Middle frontal gyrus (tissue), 1 donor: ENCODE measurements around the gene EEF1AKMT2.
A peak's percentile ranks its signal among the peaks of the same experiment; 100 is the strongest.

ENCODE experiments used
- DNase-seq: peaks from one replicate; pipeline ENCODE4 v3.0.0-alpha.2; 2015; ENCODE audit warnings: low spot score; ENCODE audit errors: extremely low spot score

Gene EEF1AKMT2

DNA sequence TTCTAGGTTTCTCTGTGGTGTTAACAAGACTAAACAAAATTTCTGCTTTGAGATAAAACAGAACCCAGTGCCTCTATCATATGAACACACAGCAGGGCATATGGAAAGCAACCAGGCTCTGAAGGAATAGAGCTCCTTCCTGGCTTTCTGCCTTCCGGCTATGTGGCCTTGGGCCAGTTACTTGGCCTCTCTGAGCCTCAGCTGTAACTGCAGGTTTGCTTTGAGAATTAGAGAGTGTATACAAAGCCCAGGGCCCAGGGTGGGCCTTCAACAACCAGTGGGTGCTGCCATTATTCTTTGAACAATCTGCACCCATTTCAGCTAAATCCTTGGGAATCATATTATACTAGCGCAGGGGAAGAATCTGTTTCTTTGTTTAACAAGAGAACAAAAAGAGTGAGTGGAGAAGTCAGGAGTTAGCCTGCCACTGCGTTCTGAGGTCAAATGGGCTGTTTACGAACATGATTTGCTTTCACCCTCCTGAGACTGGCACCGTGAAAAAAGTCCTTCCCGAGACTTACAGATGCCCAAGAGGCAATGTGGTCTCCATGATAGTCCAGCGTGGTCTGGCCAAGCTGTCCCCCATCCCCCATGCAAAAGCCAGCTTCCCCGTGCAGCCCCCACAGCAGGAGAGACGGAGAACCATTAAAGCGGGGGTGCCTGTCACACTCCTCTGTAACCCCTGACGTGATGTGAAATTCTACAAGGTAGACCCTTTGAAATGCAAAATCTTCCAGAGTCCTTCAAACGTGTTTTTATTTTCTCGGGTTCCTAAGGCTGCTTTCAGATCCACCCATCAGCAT lies 52.4 kb downstream of the EEF1AKMT2 start:
- DNase-seq, result no peak

DNA sequence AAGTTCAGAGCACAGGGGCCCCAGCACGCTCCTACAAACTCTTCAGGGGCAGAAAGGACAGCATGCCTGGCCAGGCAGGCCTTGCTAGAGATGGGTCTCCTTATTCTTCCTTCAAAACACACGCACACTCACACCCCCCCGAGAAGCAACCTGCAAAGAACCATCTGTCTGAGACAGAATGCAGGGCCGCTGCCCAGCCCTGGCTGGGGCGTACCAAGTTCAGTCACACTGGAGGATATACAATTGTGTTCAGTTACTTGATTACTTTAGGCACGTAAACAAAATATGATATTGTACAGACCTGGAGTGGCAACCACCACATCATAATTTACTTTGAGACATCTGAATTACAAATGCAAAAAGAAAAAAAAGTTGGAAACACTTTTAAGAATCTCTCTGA lies 53.2 kb downstream of the EEF1AKMT2 start:
- no peak for DNase-seq

DNA sequence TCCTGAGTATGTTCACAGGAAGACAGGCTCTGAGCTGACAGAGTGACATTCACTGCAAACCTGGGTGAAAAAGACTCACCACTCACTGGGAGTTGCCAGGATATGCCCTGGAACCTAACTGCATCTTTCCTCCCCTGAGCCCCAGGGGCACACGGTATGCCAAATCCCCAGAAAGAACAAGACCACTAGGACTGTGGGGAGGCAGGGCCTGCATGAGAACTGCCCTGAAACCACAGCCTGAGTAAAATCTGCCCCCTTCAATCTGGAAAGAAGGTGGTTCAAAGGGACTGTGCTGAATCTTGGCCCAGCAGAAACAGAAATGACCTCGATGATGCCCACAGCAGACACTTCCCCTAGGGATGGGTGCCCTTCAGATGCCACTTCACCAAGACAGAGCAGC lies 54.0 kb downstream of the EEF1AKMT2 start:
- DNase-seq, result no peak

DNA sequence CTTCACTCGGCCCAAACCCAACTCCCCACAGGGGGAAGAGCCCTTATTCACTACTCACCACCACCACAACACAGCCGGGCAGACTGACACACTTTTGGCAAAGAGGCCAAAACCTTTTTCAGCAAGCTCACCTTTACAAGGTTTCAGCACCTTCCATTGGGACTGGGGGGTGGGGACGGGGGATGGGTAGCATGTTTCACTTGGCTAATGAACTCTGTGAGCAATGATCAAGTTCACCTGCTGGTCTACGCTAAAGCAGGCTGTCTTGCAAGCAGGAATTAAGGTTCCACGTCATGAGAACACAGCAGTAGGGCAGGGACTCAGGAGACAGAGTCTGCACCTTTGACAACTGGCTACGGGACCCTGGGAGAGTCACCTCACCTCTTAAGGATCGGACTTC lies 54.5 kb downstream of the EEF1AKMT2 start:
- no peak for DNase-seq

DNA sequence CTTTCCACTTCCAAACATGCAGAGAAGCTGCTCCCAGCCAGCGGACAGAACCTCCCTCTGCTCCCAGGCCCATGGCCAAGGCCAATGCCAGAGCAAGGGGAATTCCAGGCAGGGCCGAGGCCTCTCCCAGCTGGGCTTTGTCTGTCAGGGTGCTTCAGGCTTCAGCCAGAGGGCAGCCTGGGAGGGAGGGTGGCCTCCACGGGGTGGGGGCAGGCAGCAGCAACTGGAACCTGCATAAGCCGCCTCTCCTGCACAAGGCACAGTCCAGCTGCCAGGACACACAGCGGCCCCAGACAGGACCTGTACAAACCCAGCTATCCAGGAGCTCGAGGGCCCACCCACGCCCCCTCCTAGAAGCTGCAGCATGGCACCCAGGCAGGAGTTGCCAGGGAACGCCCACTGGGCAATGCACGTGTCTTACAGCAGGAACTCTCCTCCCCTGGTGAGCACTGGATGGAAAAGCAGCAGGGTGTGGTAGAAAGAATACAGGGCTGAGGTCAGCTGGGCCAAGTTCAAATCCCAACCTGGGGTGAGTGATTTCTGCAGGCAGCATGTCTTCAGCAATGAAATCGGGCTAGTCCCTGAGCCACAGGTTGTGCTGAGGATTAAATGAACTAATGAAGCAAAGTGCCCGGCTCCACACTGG lies 55.1 kb downstream of the EEF1AKMT2 start:
- peak; percentile 56 for DNase-seq

DNA sequence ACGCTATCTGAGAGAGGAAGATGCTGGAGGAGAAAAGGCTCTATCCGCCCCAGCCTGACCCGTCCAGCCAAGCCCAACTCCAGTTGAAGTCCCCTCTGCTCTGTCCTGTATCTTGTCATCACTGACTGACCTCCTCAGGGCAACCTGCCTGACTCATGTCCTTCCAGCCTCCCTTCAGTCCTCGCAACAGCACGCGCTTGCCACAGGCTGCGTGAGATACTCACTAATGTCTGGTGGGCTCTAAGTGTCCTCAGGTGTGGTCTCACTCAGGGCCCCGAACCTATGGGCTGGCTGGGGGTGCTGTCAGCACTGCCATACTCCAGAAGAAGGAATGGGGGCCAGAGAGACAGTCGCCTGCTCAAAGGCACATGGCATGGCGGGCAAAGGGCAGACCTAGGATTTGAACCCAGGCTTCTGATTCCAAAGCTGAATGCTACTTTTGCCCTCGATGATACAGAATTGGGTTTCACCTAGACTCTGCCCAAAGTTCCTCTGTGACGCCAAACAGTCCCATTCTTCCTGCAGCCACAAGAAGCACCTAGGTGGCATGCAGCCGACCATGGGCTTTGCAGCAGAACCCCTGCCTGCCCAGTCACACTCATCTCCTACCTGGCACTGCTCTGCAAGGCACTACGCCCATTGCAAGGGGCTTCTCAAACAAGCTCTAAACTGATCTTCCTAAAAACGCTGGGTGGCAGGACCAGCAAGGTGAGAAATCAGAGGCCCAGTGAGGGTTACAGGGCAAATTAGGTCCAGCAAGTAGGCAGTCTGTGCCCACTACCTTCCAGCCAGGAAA lies 56.0 kb downstream of the EEF1AKMT2 start:
- no peak for DNase-seq

DNA sequence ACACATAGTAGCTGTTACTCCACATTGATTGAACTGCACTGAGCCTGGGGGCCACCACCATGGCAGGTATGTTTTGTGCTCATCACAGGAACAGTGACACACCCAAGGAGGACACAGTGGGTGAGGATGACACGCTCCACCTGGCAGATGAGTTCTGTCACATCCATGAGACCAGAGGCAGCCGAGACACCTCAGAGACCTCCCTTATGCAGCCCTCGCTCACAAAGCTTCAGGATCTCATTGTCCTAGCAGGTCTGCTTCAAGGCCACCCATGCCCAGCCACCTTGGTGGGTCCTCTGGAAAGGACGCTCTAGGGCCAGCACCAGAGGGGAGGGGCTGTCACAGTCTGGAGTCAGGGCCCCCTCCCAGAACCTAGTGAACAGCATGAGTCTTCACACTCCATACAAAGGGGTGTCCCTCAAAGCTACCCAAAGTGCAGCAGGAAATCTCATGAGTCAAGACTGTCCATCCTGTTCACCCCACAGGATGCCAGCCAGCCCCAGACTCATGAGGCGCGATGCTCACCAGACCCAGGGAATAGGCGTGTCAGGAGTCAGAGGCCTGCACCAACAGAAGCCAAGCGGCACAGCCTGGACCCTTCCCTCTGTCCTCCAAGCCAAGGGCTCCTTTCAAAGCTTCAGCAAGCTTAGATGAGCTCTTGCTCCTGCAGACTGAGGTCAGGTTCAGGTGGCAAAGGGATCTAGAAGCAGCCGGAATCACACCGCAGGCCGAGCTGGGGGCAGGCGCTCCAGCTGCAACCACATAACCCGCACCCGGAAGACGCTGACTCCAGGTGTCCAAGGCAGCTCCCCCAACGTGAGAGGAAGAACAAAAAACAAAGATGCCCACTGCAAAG lies 57.1 kb downstream of the EEF1AKMT2 start:
- DNase-seq, result no peak

DNA sequence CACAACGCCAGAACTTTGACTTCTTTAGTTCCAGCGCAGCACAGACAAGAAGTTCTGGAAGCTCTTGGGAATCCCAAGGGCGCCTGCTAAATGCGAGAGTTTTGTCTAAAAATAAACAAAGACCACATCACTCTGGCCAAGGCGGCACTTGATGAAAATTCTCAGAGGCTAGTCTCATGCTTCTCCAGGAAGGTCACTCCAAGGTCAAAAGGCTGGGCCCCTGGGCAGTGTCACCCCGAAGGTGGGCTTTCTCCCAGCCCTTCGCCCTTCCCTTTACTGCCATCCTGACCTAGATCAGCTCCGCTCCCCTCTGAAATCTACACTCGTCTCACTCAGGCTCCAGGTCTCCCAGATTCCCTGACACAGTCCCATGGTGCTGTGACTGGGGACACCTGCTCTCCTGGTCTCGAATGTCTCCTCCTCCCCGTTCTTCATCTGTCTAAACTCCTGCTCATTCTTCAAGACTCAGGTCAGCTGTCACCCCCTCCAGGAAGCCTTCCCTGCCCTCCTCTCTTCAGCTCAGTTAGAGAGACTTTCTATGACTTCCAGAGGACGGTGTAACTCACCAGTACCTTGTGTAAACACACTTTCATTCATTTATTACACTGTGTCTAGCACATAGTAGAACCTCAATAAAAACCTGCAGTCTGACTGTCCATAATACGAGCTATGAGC lies 58.0 kb downstream of the EEF1AKMT2 start:
- DNase-seq, result no peak

DNA sequence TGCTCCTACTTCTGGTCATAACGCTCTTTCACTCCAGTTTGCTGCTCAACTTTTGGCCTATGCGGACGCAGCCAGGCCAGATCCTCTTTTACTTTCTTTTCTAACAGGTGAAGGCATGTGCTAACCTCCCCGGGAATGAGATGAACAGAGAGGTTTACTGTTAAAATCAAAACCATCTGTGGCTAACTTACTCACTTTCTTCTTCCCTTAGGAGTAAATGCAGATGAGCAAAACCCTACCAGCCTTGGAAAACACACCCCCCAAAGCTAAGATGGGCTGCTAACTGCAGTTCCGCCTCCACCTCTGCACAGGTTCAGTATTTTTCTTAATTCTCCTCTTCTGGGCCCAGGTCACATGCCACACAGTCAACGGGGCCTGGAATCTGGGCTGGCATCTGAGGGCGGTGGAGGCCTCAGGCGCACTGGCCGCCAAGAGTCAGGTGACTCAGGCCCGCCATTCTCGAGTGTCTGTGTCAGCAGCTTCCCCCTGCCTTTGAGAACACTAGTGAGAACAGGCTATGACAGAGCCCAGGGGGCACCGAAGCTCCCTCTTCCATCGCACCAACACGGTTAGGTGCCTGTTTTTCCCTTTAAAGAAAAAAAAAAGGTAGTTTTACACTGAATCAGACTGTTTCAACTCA lies 58.6 kb downstream of the EEF1AKMT2 start:
- no peak for DNase-seq

DNA sequence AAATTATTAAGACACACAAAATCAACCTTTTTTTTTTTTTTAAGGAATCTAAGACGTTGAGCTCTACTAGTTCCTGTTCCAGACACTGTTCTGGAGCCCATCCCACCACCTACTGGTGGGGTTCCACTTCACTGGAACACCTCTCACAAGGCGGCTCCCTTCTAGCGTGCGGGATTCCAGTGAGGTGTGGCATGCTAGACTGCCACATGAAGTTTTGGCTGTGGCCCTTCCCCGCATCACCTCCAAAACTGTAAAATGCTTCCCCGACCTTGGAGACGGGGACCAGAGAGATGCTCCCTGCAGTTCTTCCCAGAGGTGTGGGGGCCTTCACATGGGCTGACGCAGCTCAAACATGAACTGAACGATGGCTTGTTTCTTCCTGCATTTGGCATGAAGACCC lies 60.1 kb downstream of the EEF1AKMT2 start:
- no peak for DNase-seq

DNA sequence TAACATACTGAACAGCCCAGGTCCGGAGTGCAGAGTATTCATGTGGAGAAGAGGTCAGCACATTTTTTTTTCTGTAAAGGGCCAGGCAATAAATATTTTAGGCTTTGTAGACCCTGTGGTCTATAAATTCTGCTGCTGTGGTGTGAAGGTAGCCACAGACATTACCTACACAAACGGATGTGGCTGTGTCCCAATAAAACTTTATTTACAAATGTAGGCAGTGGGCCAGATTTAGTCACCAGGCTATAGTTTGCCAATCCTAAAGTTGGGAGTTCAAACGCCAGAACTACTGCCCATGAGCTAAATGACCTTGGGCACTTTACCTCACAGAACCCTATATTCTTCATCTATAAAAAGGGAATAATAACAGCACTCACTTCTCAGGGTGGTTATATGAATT lies 60.9 kb downstream of the EEF1AKMT2 start:
- no peak for DNase-seq

DNA sequence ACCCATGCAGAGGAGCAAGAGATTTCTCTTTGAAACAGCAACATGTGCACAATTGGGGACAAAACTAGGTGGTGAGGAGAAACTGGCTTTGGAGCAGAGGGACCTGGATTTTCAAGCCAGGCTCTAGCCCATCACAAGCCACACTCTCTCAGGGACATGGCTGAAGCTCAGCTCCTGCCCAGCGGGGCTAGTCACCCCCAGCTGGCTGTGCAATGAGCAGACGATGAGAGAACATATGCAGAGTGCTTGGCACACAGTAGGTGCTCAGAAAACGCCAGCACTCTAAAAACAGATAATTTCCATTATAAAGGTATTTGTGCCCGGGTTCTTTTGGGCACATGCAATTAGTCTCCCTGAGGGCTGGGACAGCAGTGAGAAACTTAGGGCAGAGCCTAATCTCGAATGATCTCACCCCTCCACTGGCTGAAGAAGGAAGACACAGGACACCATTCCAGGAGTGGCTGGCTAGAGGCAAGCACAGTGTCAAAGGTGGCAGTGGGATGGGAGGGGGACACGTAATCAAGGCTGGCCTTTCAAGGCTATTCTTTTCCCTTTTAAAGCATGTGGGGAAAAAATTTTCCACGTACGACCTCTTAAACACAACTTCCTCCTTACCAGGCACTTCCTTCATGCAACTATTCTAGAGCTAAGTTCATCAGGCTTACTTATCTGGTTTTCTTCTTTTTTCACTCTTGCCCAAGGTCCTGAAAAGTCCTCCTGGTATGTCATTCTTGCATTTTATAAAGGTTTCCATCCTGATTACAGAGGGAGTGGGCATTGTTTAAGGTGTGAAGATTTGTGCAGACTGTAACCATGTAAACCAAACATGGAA lies 62.6 kb downstream of the EEF1AKMT2 start:
- DNase-seq, result no peak

DNA sequence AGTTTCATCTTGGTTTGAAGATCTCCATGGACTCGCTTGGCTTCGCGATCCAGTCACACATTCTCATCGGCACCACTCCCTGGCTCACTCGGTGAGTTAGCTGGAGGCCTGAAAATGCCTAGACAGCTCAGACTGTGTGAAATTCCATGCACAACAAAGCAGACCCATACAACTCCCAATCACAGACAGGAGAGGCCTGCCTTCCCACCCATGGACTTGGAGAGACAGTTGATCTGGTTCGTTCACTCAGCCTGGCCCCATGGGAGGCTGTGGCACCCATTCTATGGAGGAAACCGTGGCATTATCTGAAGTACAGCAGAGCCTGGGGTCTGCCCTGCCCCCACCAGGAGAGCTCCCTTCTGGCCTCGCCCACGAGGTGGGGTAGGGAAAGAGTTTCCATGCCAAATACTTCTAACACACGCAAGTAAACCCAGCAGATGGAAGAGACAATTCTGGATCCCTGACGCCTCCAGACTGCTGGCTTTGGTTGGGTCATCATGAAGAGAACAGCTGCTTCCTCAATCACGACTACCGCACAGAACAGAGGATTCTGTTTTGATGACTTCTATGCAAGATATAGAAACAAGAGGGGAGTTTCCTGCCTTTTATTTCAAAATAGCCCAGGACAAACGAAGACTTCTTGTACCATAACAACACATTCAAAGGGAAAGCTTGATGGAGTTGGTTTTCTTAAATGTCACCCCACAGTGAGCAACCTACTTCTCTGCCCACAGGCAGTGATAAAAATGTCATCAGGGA lies 63.4 kb downstream of the EEF1AKMT2 start:
- peak; percentile 54 for DNase-seq

DNA sequence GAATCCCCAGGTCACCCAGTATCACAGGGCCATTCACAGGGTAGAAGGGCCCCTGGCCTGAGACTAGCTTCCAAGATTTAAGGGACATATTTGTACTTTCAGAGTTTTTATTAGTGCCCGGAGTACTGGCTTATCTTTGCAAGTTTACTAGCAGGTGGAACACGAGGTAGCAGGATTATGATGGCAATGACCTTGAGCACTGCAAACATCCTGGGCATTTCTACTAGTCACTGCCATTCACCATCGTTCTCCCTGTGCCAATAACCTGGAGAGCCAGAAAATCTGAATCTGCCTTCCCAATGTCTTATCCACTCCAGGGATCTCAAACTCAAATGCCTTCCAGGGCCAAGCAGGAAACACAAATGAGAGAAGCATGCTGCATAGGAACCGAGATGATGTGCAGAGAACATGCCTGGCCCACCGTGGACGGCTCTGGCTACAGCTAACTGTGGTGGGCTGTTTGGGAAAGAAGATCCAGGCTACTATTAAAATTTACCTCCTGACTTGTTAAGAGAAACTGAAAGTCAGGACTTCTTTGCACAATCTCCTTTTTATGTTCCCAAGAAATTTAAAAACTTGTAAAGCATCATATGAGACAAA lies 64.2 kb downstream of the EEF1AKMT2 start:
- no peak for DNase-seq

DNA sequence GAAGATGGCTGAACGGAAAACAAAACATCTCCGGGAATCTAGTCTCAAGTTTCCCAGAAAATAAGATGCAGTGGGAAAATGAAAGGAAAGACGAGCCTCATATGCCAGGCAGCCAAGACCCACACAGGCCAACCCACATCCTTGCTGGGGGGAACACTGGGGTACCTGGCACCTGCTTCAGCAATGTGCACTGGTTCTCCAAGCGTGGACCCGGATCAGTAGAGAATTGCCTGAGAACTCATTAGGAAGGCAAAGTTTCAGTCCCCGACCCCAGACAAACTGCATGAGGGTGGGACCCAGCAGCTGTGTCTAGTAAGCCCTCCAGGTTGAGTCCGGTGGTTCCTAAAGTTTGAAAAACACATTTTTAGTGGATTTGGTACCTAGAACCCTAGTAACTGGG lies 65.9 kb downstream of the EEF1AKMT2 start:
- no peak for DNase-seq

DNA sequence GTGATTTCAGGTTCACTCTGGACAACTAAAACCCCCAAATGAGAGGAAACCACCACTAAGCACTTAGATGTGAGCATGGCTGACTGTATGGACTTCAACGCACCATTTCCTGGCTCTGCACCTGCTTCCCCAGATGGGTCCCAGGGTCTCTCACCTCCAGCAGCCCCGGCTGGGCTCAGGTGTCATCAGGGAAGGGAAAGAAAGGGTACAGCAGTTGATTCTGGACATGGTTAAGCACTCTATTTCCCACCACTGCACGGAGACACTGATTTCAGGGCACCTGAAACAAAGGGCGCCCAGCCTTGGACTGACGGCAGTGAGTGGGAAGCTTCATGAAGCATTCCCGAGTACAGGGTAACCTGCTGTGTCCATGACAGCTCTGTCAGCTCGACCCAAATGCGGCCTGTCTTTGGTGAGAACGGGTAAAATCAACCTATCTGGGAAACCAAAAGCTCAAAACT lies 66.5 kb downstream of the EEF1AKMT2 start:
- no peak for DNase-seq

DNA sequence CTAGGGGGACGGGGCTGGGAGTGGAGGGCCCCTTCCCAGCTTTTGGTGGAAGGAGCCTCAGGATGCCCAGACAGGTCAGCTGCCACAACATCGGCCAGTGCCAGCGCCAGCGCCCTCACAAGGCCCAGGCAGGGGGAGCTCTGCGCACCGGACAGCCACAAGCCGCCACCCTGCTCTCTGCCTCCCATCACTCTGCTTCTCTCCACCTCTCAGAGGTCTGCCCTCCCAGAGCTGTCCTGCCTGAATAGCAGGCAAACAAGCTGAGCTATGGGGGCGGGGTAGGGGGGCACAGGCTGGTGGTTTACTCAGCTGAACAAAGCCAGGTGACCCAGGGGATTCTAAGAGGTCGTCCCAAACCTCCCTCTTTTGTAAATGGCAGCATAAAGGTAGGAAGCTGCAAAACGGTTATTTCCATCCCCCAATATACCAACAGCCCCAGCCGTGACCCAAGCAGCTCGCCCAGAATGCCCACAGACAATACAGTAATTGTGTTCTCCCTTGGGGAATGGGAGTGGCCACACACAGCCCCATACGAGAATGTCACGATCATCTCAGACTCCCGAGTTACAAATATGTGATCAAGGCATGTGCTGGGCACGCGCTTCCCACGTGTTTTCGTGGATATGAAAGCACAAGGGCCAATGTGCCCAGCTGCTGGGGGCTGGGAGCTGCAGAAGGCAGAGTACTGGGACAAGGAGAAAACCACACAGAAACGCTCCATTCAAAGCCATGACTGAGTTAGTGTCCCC lies 67.2 kb downstream of the EEF1AKMT2 start:
- DNase-seq, result peak; percentile 87
